NCI-H460 (cell line): ENCODE results near the gene POU3F1. TPM values are rescaled to one million over a fixed set of nuclear protein-coding genes. Genes with fewer than 3 reads are reported as not detected.
A peak's percentile ranks its signal among the peaks of the same experiment; 100 is the strongest.
"Not testable (repeated sequence)": the region's sequence is repeated elsewhere in the genome, so short reads cannot be mapped to it uniquely, and the experiment has no call there.

Source experiments
- DNase-seq: peaks from one replicate; pipeline ENCODE4 v3.0.0-alpha.2; 2016; ENCODE audit warnings: low read depth; ENCODE audit errors: extremely low read depth
- total RNA-seq: library from RNA; depleted of rRNA; stranded (reverse); fragments of >200 nt; shearing (Covaris generic); gene quantifications from 2 replicates; pipeline ENCODE4 v1.2.3, GENCODE V29; 2014

The POU3F1 gene
- total RNA-seq, 1 experiment from 2014 or later = not detected

GRCh38 chr1:38050397-38051078 is 3.9 kb upstream of the POU3F1 start:
- DNase-seq = no peak

DNA sequence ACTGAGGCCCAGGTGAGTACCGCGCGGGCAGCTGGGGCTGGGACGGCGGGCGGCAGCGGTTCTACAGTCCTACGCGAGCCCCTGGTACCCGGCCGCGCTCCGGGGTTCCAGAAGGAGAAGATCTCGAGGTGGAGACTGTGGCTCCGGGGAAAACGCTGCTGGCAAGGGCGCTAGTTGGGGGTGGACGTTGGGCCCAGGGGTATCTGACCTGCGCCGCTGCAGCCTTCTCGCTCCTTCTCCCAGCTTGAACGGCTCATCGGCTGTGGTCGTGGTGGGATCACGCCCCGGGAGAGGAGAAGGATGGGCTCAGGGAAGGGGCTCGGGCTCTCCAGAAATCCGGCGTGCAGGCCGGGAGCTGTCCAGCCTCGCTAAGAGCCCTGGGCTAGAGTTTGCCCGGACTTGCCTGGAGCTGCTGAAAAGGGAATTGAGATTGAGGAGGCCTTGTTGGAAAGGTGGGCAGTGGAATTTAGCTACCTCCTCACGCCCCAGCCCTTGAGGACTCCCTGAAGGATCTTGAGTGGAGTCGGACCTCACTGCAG is 1.1 kb upstream of the POU3F1 start:
- DNase-seq = no peak

DNA sequence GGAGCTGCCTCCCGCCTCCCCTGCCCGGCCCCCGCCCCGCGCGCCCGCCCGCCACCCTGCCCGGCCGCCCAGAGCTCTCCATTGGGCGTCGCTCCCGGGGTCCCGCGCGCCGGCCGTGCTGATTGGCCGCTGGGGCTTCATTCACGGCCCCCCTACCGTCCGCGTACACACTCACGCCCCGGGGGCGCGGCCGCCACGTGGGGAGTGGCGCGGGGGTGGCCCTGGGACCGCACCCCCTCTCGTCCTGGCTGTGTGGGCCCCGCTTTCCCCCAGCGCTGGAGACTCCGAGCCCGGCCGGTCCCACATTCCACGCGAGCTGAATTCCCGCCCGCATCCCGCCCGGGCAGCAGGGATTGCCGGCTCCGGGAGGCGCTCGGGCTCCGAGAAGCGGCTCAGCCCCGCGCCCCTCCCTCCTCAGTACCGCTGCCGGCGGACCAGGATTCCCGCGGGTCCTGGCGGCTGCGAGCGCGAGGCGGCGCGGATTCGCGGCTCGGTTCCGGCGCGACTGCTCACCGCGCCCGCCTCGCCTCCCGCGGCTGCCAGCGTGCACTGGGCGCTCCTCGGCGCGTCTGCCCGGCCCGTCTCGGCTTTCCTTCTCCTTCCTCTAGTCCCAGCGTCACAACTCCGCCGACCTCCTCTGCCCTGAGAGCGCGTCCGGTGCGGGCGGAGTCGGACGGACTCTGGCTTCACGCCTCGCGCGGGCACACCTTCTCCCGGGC is 450 bp upstream of the POU3F1 start:
- DNase-seq = peak; percentile 50

GRCh38 chr1:38045401-38046332 is 926 bp downstream of the POU3F1 start:
- DNase-seq = no peak

DNA sequence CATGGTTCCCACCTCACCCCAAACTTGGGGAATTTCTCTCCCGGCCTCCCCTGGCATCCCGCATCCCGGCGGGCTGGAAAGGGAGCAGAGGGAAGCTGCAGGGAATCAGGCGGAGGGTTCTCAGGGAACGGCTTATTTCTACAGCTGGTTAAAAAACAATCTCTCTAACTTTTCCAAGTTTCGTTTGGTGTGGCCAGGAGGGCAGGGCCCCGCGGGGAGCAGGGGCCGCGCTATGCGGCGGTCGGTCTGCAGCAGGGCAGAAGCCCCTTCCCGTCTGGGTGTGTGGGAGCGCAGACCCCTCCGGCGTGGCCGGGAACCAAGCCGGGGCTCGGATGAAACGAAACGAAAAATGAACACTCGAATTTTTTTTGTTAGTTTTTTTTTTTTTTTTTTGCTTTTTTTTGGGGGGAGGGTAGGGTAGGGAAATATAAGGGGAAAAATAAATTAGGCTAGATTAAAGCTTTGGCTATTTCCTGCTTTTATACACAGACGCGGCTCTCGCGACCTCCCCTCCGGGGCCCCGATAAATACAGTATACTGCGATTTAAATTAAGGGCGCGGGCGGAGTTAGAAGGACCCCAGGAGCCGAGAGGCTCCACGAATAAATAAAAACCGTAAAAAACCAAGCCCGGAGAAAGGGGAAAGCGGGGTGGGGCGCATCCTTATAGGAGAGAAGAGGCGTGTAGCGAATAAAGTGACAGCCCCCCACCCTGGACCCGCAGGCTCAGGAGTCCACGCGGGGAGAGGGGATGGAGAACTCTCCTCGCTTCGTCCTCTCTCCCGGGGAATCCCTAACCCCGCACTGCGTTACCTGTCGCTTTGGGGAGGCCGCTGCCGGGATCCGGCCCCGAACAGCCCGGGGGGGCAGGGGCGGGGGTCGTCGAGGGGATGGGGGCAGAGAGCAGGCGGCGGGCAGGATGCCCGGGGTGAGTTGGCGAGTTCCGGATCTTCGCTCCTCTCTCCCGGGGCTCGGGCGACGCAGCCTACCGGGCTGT is 2.1 kb downstream of the POU3F1 start:
- no peak for DNase-seq

GRCh38 chr1:38043036-38043747 is 3.4 kb downstream of the POU3F1 start:
- no peak for DNase-seq

GRCh38 chr1:38041936-38042834 is 4.4 kb downstream of the POU3F1 start:
- no peak for DNase-seq

DNA sequence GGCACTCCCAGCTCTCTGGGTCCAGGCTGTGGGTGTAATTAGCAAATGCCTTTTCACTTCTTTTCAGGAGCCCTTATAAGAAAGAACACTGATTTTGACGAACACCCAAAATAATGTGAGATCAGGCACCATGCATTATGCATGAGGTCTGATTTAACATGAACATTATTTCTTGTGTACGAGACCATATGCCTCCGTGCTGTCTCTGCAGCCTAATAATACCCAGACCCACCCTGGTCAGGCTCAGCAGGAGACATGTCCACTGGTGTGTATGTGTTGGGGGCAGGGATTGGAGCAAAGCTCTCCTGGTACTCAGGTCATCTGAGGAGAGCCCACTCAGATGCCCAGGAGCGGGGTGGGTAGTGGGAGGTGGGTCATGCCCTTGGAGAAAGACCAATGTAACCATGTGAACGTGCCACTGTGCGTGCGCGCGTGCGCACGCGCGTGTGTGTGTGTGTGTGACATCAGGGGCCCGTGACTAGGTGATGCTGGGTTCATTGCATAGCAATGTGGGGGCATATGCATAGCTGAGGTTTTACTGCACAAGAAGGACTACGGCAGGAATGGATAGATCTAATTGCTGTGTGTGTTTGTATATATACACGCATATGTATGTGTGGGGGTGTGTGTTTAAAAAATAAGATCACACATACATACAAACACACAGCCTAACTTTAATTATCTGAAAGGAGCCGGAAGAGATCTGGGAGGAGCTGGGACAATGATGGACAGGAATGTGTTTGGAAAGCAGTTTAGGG is 7.1 kb downstream of the POU3F1 start:
- no peak for DNase-seq

GRCh38 chr1:38038861-38039260 is 7.7 kb downstream of the POU3F1 start:
- DNase-seq = no peak

- no peak for DNase-seq
Observed at GRCh38 chr1:38037221-38037939, 9.2 kb downstream of the POU3F1 start.

- DNase-seq = no peak
Observed at GRCh38 chr1:38034871-38035270, 11.7 kb downstream of the POU3F1 start.

DNA sequence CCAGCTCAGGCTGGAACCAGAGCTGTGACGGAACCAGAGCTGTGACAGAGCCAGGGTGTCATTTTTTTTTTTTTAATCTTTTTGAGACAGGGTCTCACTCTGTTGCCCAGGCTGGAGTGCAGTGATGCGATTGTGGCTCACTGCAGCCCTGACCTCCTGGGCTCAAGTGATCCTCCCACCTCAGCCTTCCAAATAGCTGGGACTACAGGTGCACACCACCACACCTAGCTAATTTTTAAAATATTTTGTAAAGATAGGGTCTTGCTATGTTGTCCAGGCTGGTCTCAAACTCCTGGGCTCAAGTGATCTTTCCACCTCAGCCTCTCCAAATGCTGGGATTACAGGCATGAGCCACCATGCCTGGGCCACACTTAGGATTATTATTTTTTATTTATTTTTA is 13.6 kb downstream of the POU3F1 start:
- not testable (repeated sequence) for DNase-seq

- DNase-seq = no peak
Observed at GRCh38 chr1:38031513-38031866, 15.1 kb downstream of the POU3F1 start.

GRCh38 chr1:38030596-38031512 is 15.7 kb downstream of the POU3F1 start:
- DNase-seq = no peak

DNA sequence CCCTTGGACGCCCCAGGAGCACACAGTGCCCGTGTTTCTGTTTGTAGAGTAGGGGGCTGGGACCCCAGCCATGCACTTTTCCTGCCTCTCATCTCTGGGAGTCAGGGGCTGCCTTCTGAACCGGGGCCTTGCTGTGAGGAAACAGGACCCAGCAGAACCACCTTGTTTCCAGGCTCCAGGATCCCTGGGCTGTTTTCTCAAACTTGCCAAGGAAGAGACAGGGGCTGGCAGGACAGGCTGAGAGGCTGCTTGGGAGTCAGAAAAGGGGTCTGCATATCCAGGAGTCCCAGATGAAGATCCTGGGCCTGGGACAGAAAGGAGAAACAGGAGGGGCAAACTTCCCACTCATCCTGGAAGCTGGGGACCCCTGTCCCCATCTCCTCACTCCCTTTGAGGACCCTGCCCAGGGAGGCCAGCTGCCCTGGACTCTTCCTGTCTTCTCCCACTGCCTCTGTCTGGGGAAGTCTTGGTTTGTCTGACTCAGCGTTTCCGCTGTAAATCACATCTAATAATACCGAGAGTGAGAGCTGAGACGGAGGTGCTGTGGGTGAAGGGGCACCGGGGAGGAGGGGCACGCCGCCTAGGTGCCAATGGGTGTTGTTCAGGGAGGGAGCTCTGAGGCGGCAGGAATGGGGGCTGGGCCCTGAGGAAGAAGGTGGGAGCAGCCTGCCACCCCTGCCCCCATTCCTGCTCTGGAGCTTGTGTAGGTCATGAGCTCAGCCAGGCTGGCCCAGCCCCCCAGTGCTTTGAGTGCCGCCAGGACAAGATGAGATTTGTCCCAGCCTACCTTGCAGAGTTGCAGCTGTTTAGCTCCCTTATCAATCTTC is 16.7 kb downstream of the POU3F1 start:
- no peak for DNase-seq
